Measurements from ENCODE around the gene PAX7.

The PAX7 gene

GRCh38 chr1:18649693-18650370, 19.2 kb downstream of the PAX7 start:
- H4K8ac ChIP-seq (ENCODE audit: low read depth, low read length): no peak overlapping the region
- no peaks in the 10 kb centered on the region for H3K36me3 ChIP-seq (ENCODE audit: control insufficient read depth, insufficient read depth, low read length)
- H2AK5ac ChIP-seq (ENCODE audit: low read length): no peak overlapping the region
- no peak overlapping the region for H3K4ac ChIP-seq (ENCODE audit: low read depth, low read length)
- no peak overlapping the region for H3K4me2 ChIP-seq (ENCODE audit: low read length)
- no peak overlapping the region for H3K9ac ChIP-seq (ENCODE audit: low read length)
- H2BK120ac ChIP-seq (ENCODE audit: low read depth, low read length): no peak overlapping the region
- no peaks in the 10 kb centered on the region for H3K79me1 ChIP-seq (ENCODE audit: low read length)
- H3K79me2 ChIP-seq (ENCODE audit: control insufficient read depth, insufficient read depth, low read length): no peaks in the 10 kb centered on the region
- no peak overlapping the region for H3K4me3 ChIP-seq (ENCODE audit: low read length)
- no peak overlapping the region for H2BK5ac ChIP-seq (ENCODE audit: low read length)
- no peak overlapping the region for H3K56ac ChIP-seq (ENCODE audit: low read length)
- peaks cover 60% of the 10 kb centered on the region for H3K27me3 ChIP-seq (ENCODE audit: insufficient read depth, low read length, poor library complexity)
- no peak overlapping the region for H2BK15ac ChIP-seq (replicated peaks; ENCODE audit: low read depth)
- WGBS (ENCODE audit: extremely low coverage, insufficient coverage, low lambda C conversion rate): no CpG with 5 or more reads among the region's 5 CpGs
- no peak overlapping the region for H3K18ac ChIP-seq (ENCODE audit: low read length)
- no peak overlapping the region for H3K27ac ChIP-seq (ENCODE audit: low read depth, low read length)
- peak; percentile 94 for DNase-seq
- H3K23ac ChIP-seq (ENCODE audit: low read length): no peak overlapping the region
- no peak overlapping the region for H4K5ac ChIP-seq (ENCODE audit: low read length)
- H3K4me1 ChIP-seq (ENCODE audit: control insufficient read depth, low read depth, low read length): peaks cover 12% of the 10 kb centered on the region

- Histone ChIP-seq H3K27me3 (ENCODE audit: insufficient read depth, low read length, poor library complexity) (peaks cover 41% of the 10 kb centered on the region), H3K18ac (ENCODE audit: low read length) (no peak overlapping the region), H2AK5ac (ENCODE audit: low read length) (no peak overlapping the region), H3K36me3 (ENCODE audit: control insufficient read depth, insufficient read depth, low read length) (no peaks in the 10 kb centered on the region), H3K4me2 (ENCODE audit: low read length) (no peak overlapping the region), H3K23ac (ENCODE audit: low read length) (no peak overlapping the region), H3K56ac (ENCODE audit: low read length) (no peak overlapping the region), H3K4me1 (ENCODE audit: control insufficient read depth, low read depth, low read length) (peaks cover 12% of the 10 kb centered on the region), H2BK120ac (ENCODE audit: low read depth, low read length) (no peak overlapping the region), H3K27ac (ENCODE audit: low read depth, low read length) (no peak overlapping the region), H3K79me2 (ENCODE audit: control insufficient read depth, insufficient read depth, low read length) (no peaks in the 10 kb centered on the region), H3K79me1 (ENCODE audit: low read length) (no peaks in the 10 kb centered on the region), H4K8ac (ENCODE audit: low read depth, low read length) (no peak overlapping the region), H2BK15ac (replicated peaks; ENCODE audit: low read depth) (no peak overlapping the region), H3K4me3 (ENCODE audit: low read length) (no peak overlapping the region), H2BK5ac (ENCODE audit: low read length) (no peak overlapping the region), H3K4ac (ENCODE audit: low read depth, low read length) (no peak overlapping the region), H3K9ac (ENCODE audit: low read length) (no peak overlapping the region), H4K5ac (ENCODE audit: low read length) (no peak overlapping the region)
- WGBS (ENCODE audit: extremely low coverage, insufficient coverage, low lambda C conversion rate): no CpG with 5 or more reads among the region's 8 CpGs
- peak; percentile 72 for DNase-seq
Measured at GRCh38 chr1:18651713-18652112, 21.1 kb downstream of the PAX7 start.

GRCh38 chr1:18652791-18653190, 22.1 kb downstream of the PAX7 start:
- Histone ChIP-seq H3K9ac (ENCODE audit: low read length) (no peak overlapping the region), H3K4ac (ENCODE audit: low read depth, low read length) (no peak overlapping the region), H2BK120ac (ENCODE audit: low read depth, low read length) (no peak overlapping the region), H3K4me3 (ENCODE audit: low read length) (no peak overlapping the region), H2BK5ac (ENCODE audit: low read length) (no peak overlapping the region), H3K79me2 (ENCODE audit: control insufficient read depth, insufficient read depth, low read length) (no peaks in the 10 kb centered on the region), H4K5ac (ENCODE audit: low read length) (no peak overlapping the region), H3K36me3 (ENCODE audit: control insufficient read depth, insufficient read depth, low read length) (no peaks in the 10 kb centered on the region), H3K23ac (ENCODE audit: low read length) (no peak overlapping the region), H3K56ac (ENCODE audit: low read length) (no peak overlapping the region), H2BK15ac (replicated peaks; ENCODE audit: low read depth) (no peak overlapping the region), H3K18ac (ENCODE audit: low read length) (no peak overlapping the region), H2AK5ac (ENCODE audit: low read length) (no peak overlapping the region), H3K4me2 (ENCODE audit: low read length) (no peak overlapping the region), H3K27me3 (ENCODE audit: insufficient read depth, low read length, poor library complexity) (peaks cover 36% of the 10 kb centered on the region), H3K4me1 (ENCODE audit: control insufficient read depth, low read depth, low read length) (peaks cover 10% of the 10 kb centered on the region), H3K27ac (ENCODE audit: low read depth, low read length) (no peak overlapping the region), H4K8ac (ENCODE audit: low read depth, low read length) (no peak overlapping the region), H3K79me1 (ENCODE audit: low read length) (no peaks in the 10 kb centered on the region)
- no CpG with 5 or more reads among the region's 1 CpG for whole genome bisulfite sequencing (ENCODE audit: extremely low coverage, insufficient coverage, low lambda C conversion rate)
- DNase-seq: no peak

GRCh38 chr1:18653367-18653766, 22.7 kb downstream of the PAX7 start:
- Histone ChIP-seq H3K9ac (ENCODE audit: low read length) (no peak overlapping the region), H3K4me2 (ENCODE audit: low read length) (no peak overlapping the region), H2BK5ac (ENCODE audit: low read length) (no peak overlapping the region), H4K5ac (ENCODE audit: low read length) (no peak overlapping the region), H3K18ac (ENCODE audit: low read length) (no peak overlapping the region), H2BK15ac (replicated peaks; ENCODE audit: low read depth) (no peak overlapping the region), H3K79me2 (ENCODE audit: control insufficient read depth, insufficient read depth, low read length) (no peaks in the 10 kb centered on the region), H2BK120ac (ENCODE audit: low read depth, low read length) (no peak overlapping the region), H3K27ac (ENCODE audit: low read depth, low read length) (no peak overlapping the region), H3K4ac (ENCODE audit: low read depth, low read length) (no peak overlapping the region), H3K36me3 (ENCODE audit: control insufficient read depth, insufficient read depth, low read length) (no peaks in the 10 kb centered on the region), H3K56ac (ENCODE audit: low read length) (no peak overlapping the region), H3K79me1 (ENCODE audit: low read length) (no peaks in the 10 kb centered on the region), H3K4me3 (ENCODE audit: low read length) (no peak overlapping the region), H2AK5ac (ENCODE audit: low read length) (no peak overlapping the region), H3K27me3 (ENCODE audit: insufficient read depth, low read length, poor library complexity) (peaks cover 35% of the 10 kb centered on the region), H3K4me1 (ENCODE audit: control insufficient read depth, low read depth, low read length) (peaks cover 10% of the 10 kb centered on the region), H3K23ac (ENCODE audit: low read length) (no peak overlapping the region), H4K8ac (ENCODE audit: low read depth, low read length) (no peak overlapping the region)
- DNase-seq: no peak
- no CpG with 5 or more reads among the region's 8 CpGs for WGBS (ENCODE audit: extremely low coverage, insufficient coverage, low lambda C conversion rate)

GRCh38 chr1:18653916-18654315, 23.3 kb downstream of the PAX7 start:
- H3K4me3 ChIP-seq (ENCODE audit: low read length): no peak overlapping the region
- H3K4me1 ChIP-seq (ENCODE audit: control insufficient read depth, low read depth, low read length): peaks cover 10% of the 10 kb centered on the region
- H3K27me3 ChIP-seq (ENCODE audit: insufficient read depth, low read length, poor library complexity): peaks cover 31% of the 10 kb centered on the region
- H2AK5ac ChIP-seq (ENCODE audit: low read length): no peak overlapping the region
- H3K9ac ChIP-seq (ENCODE audit: low read length): no peak overlapping the region
- H2BK120ac ChIP-seq (ENCODE audit: low read depth, low read length): no peak overlapping the region
- peak; percentile 28 for DNase-seq
- no peak overlapping the region for H2BK5ac ChIP-seq (ENCODE audit: low read length)
- no peak overlapping the region for H3K23ac ChIP-seq (ENCODE audit: low read length)
- H3K79me1 ChIP-seq (ENCODE audit: low read length): no peaks in the 10 kb centered on the region
- H3K36me3 ChIP-seq (ENCODE audit: control insufficient read depth, insufficient read depth, low read length): no peaks in the 10 kb centered on the region
- no peak overlapping the region for H2BK15ac ChIP-seq (replicated peaks; ENCODE audit: low read depth)
- H3K27ac ChIP-seq (ENCODE audit: low read depth, low read length): no peak overlapping the region
- H3K4me2 ChIP-seq (ENCODE audit: low read length): no peak overlapping the region
- no peak overlapping the region for H4K8ac ChIP-seq (ENCODE audit: low read depth, low read length)
- H3K56ac ChIP-seq (ENCODE audit: low read length): no peak overlapping the region
- no peaks in the 10 kb centered on the region for H3K79me2 ChIP-seq (ENCODE audit: control insufficient read depth, insufficient read depth, low read length)
- no peak overlapping the region for H3K18ac ChIP-seq (ENCODE audit: low read length)
- WGBS (ENCODE audit: extremely low coverage, insufficient coverage, low lambda C conversion rate): no CpG with 5 or more reads among the region's 13 CpGs
- no peak overlapping the region for H4K5ac ChIP-seq (ENCODE audit: low read length)
- no peak overlapping the region for H3K4ac ChIP-seq (ENCODE audit: low read depth, low read length)

GRCh38 chr1:18654599-18654998, 24.0 kb downstream of the PAX7 start:
- H3K27me3 ChIP-seq (ENCODE audit: insufficient read depth, low read length, poor library complexity): peaks cover 28% of the 10 kb centered on the region

More at GRCh38 chr1:18654599-18654998, 24.0 kb downstream of the PAX7 start:
- Histone ChIP-seq H3K4me2 (ENCODE audit: low read length) (no peak overlapping the region), H2AK5ac (ENCODE audit: low read length) (no peak overlapping the region), H3K4me1 (ENCODE audit: control insufficient read depth, low read depth, low read length) (peaks cover 3% of the 10 kb centered on the region), H4K8ac (ENCODE audit: low read depth, low read length) (no peak overlapping the region), H3K23ac (ENCODE audit: low read length) (no peak overlapping the region), H3K27ac (ENCODE audit: low read depth, low read length) (no peak overlapping the region), H3K4me3 (ENCODE audit: low read length) (no peak overlapping the region), H3K36me3 (ENCODE audit: control insufficient read depth, insufficient read depth, low read length) (no peaks in the 10 kb centered on the region), H4K5ac (ENCODE audit: low read length) (no peak overlapping the region), H3K9ac (ENCODE audit: low read length) (no peak overlapping the region), H3K18ac (ENCODE audit: low read length) (no peak overlapping the region), H3K56ac (ENCODE audit: low read length) (no peak overlapping the region), H3K79me2 (ENCODE audit: control insufficient read depth, insufficient read depth, low read length) (no peaks in the 10 kb centered on the region), H2BK15ac (replicated peaks; ENCODE audit: low read depth) (no peak overlapping the region), H2BK5ac (ENCODE audit: low read length) (no peak overlapping the region), H3K4ac (ENCODE audit: low read depth, low read length) (no peak overlapping the region), H3K79me1 (ENCODE audit: low read length) (no peaks in the 10 kb centered on the region), H2BK120ac (ENCODE audit: low read depth, low read length) (no peak overlapping the region)
- no CpG with 5 or more reads among the region's 5 CpGs for WGBS (ENCODE audit: extremely low coverage, insufficient coverage, low lambda C conversion rate)
- DNase-seq: no peak
